T-cell (primary cell): ENCODE measurements around the gene APBA3. TPM values are rescaled to one million over a fixed set of nuclear protein-coding genes. Genes with fewer than 3 reads are reported as not detected.

Experiments
- ATAC-seq, 4 experiments: fragments of 200-7000 bp in 3 of 4; fragments of 150-1000 bp in 1 of 4; cut with Tn5 transposase; replicated peaks in 1 of 4; 1 replicate in 3 of 4; 2 replicates in 1 of 4; pipeline ENCODE4 v1.10.0; 2021; ENCODE audit warnings: moderate library complexity in 3 of 4, mild to moderate bottlenecking in 2 of 4, moderate number of reproducible peaks in 1 of 4
- CTCF ChIA-PET, 2 donors: fragments of 300-600 bp; sonication (Branson Sonifier 250); formaldehyde crosslinking; loops; one replicate each; lab custom pipeline; 2022; ENCODE audit warnings: antibody characterized with exemption in 2 of 2; lab: Charles Lee
- POLR2A ChIA-PET, 2 donors: fragments of 300-600 bp; sonication (Branson Sonifier 250); formaldehyde crosslinking; loops; one replicate each; lab custom pipeline; 2022; ENCODE audit warnings: antibody characterized with exemption in 2 of 2; lab: Charles Lee
- DNase-seq, 35 experiments: peaks; one replicate each; pipeline versions ENCODE4 v3.0.0 to v3.0.0-alpha.2; 2013 to 2023
- H3K27ac ChIP-seq: one replicate; pipeline ENCODE4 v1.5.1; 2013; ENCODE audit warnings: low read length
- H3K27me3 ChIP-seq, 2 experiments: replicated peaks in 1 of 2; 1 replicate in 1 of 2; 2 replicates in 1 of 2; pipeline versions ENCODE4 v1.6.1 to v1.7.0; 2013; ENCODE audit warnings: low read length in 1 of 2, mixed read lengths in 1 of 2; ENCODE audit not compliant: control insufficient read depth in 2 of 2, insufficient read depth in 2 of 2; ENCODE audit errors: extremely low read depth in 1 of 2
- H3K36me3 ChIP-seq, 2 donors: 1 replicate in 1 of 2; 2 replicates in 1 of 2; pipeline versions ENCODE4 v1.6.1 to v1.7.0; 2013; ENCODE audit warnings: low read length in 1 of 2; ENCODE audit not compliant: control insufficient read depth in 2 of 2, insufficient read depth in 1 of 2; ENCODE audit errors: extremely low read depth in 1 of 2
- H3K4me1 ChIP-seq, 2 experiments: 1 replicate in 1 of 2; 2 replicates in 1 of 2; pipeline versions ENCODE4 v1.6.1 to v1.7.0; 2013; ENCODE audit warnings: low read length in 2 of 2, mixed read lengths in 1 of 2; ENCODE audit not compliant: insufficient read depth in 2 of 2, control insufficient read depth in 1 of 2; ENCODE audit errors: extremely low read depth in 1 of 2
- H3K4me3 ChIP-seq, 2 donors: 1 replicate in 1 of 2; 2 replicates in 1 of 2; pipeline versions ENCODE4 v1.5.1 to v1.7.0; 2013; ENCODE audit warnings: mild to moderate bottlenecking in 2 of 2, low read length in 1 of 2, moderate library complexity in 1 of 2; ENCODE audit not compliant: control insufficient read depth in 1 of 2; ENCODE audit errors: extremely low read depth in 1 of 2
- H3K9me3 ChIP-seq: 2 replicates; pipeline ENCODE4 v1.7.0; 2013
- H3K27ac Mint-ChIP-seq, 2 donors: one replicate each; pipeline ENCODE4 v1.8.0; 2020 to 2021; ENCODE audit warnings: mild to moderate bottlenecking in 2 of 2, mixed read lengths in 2 of 2
- H3K27me3 Mint-ChIP-seq, 2 donors: one replicate each; pipeline ENCODE4 v1.8.0; 2021 to 2022; ENCODE audit warnings: mixed read lengths in 2 of 2
- H3K36me3 Mint-ChIP-seq: one replicate; pipeline ENCODE4 v1.8.0; 2021; ENCODE audit warnings: mixed read lengths
- H3K4me1 Mint-ChIP-seq, 3 donors: one replicate each; pipeline ENCODE4 v1.8.0; 2020 to 2022; ENCODE audit warnings: mixed read lengths in 3 of 3, mild to moderate bottlenecking in 1 of 3
- H3K4me3 Mint-ChIP-seq, 3 donors: one replicate each; pipeline ENCODE4 v1.8.0; 2020 to 2022; ENCODE audit warnings: mild to moderate bottlenecking in 3 of 3, mixed read lengths in 3 of 3, moderate library complexity in 3 of 3
- H3K9me3 Mint-ChIP-seq, 3 donors: one replicate each; pipeline ENCODE4 v1.8.0; 2020 to 2022; ENCODE audit warnings: mixed read lengths in 3 of 3
- WGBS: methylation state at CpG from one replicate; pipeline ENCODE4 v1.1.5; 2013; ENCODE audit warnings: missing lambda C conversion rate; ENCODE audit not compliant: insufficient coverage; 5-methylcytosine and 5-hydroxymethylcytosine counted together
- total RNA-seq, 35 experiments: library from RNA in 6 of 35; stranded (reverse) in 6 of 35; fragments of 120-200 nt in 1 of 35; gene quantifications; one replicate each; pipeline versions ENCODE4 v1.2.1 to v1.2.4 and lab custom pipeline; 2013 to 2026

The APBA3 gene
- total RNA-seq, 5 donors from 2014 or later (not counting 1 experiment from before 2014, with no cell fraction given): 57.3 to 99.0 (median 78.2) TPM

DNA sequence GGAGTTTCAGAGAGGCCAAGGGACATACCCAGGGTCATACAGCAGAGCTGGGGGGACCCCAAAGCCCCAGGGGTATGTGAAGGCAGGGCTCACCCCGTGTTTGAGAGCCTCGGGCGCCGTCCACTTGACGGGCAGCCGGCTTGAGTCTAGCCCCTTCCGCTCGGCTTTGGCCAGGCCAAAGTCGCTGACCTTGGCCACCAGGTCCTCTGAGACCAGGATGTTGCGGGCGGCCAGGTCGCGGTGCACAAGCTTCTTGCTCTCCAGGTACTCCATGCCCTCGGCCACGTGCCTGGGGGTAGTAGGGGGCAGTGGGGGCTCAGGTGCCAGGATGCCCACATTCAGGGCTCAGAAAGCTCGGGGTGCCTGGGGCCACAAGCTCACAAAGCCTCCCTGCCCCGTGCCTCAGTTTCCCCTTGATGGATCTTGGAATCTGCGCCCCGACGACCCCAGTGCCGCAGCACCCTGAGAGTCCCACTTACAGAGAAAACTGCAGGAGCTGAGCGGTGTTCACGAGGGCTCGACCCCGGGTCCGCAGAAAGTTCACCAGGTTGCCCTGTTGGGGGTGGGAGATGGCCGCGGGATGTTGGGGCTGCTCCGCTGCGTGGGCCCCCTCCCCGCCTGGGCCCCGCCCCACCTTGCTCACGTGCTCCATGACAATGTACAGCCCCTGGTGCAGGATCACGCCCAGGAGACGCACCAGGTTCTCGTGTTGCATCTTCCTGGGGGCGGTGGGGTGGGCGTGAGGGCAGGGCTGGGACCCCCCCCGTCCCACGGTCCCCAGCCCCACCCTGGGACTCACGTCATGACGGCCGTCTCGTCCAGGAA lies 17.6 kb upstream of the APBA3 start:
- Mint-ChIP-seq H3K27me3 (no peaks in the 10 kb centered on the region), H3K4me1 (peaks cover 4 to 9% (median 6%) of the 10 kb centered on the region in 3 donors), H3K4me3 (no peak overlapping the region), H3K9me3 (peaks cover 6 to 17% (median 16%) of the 10 kb centered on the region in 3 donors), H3K36me3 (peaks cover 17% of the 10 kb centered on the region), H3K27ac (no peak overlapping the region)
- CTCF ChIA-PET: interaction anchor here in 1 of 2 donors (0.6 kb wide), 1 partner anchor 464 kb away, joined by 3 read pairs; no protein-coding TSS in a partner anchor
- 88% methylated on average over 35 of the region's 44 CpGs for WGBS
- no peaks in the 10 kb centered on the region for H3K27me3 ChIP-seq
- no peak for DNase-seq
- POLR2A ChIA-PET: no interaction called here
- H3K27ac ChIP-seq: no peak overlapping the region
- no peak for ATAC-seq
- no peak overlapping the region for H3K4me3 ChIP-seq
- H3K9me3 ChIP-seq: peaks cover 3% of the 10 kb centered on the region
- peaks cover 8 to 16% of the 10 kb centered on the region in 2 donors for H3K36me3 ChIP-seq
- peaks cover 0 to 9% of the 10 kb centered on the region in 2 experiments for H3K4me1 ChIP-seq

GRCh38 chr19:3778104-3778867 lies 16.8 kb upstream of the APBA3 start:
- ChIA-PET POLR2A (no interaction called here), CTCF (interaction anchor here in 1 of 2 donors (0.6 kb wide), 1 partner anchor 465 kb away, joined by 3 read pairs; no protein-coding TSS in a partner anchor)
- 95% methylated on average over 35 of the region's 37 CpGs for WGBS
- Mint-ChIP-seq H3K9me3 (peaks cover 6 to 17% (median 16%) of the 10 kb centered on the region in 3 donors), H3K4me1 (peaks cover 4 to 7% (median 7%) of the 10 kb centered on the region in 3 donors), H3K27ac (no peak overlapping the region), H3K27me3 (no peaks in the 10 kb centered on the region), H3K36me3 (peaks cover 17% of the 10 kb centered on the region), H3K4me3 (no peak overlapping the region)
- H3K27ac ChIP-seq: no peak overlapping the region
- H3K4me1 ChIP-seq: peaks cover 0 to 6% of the 10 kb centered on the region in 2 experiments
- no peak for ATAC-seq
- H3K9me3 ChIP-seq: peaks cover 3% of the 10 kb centered on the region
- DNase-seq: no peak
- H3K27me3 ChIP-seq: no peaks in the 10 kb centered on the region
- H3K4me3 ChIP-seq: no peak overlapping the region
- H3K36me3 ChIP-seq: peaks cover 3 to 10% of the 10 kb centered on the region in 2 donors

GRCh38 chr19:3776479-3777040 lies 15.1 kb upstream of the APBA3 start:
- peaks cover 3% of the 10 kb centered on the region for H3K36me3 Mint-ChIP-seq
- H3K27ac ChIP-seq: no peak overlapping the region
- H3K4me3 Mint-ChIP-seq: no peak overlapping the region
- 95% methylated on average over 1 of the region's 1 CpG for WGBS
- no peak for ATAC-seq
- peaks cover 0 to 4% of the 10 kb centered on the region in 2 experiments for H3K4me1 ChIP-seq
- peaks cover 4 to 8% (median 7%) of the 10 kb centered on the region in 3 donors for H3K4me1 Mint-ChIP-seq
- no peaks in the 10 kb centered on the region for H3K36me3 ChIP-seq
- DNase-seq: no peak
- no peak overlapping the region for H3K4me3 ChIP-seq
- no peak overlapping the region for H3K27ac Mint-ChIP-seq
- CTCF ChIA-PET: no interaction called here
- peaks cover 3% of the 10 kb centered on the region for H3K9me3 ChIP-seq
- POLR2A ChIA-PET: no interaction called here
- peaks cover 0 to 8% (median 7%) of the 10 kb centered on the region in 3 donors for H3K9me3 Mint-ChIP-seq
- no peaks in the 10 kb centered on the region for H3K27me3 ChIP-seq
- H3K27me3 Mint-ChIP-seq: no peaks in the 10 kb centered on the region

GRCh38 chr19:3775831-3776230 lies 14.3 kb upstream of the APBA3 start:
- WGBS: 100% methylated on average over 1 of the region's 5 CpGs
- Mint-ChIP-seq H3K9me3 (peaks cover 0 to under 1% (median 0%) of the 10 kb centered on the region in 3 donors), H3K4me1 (peaks cover 0 to 7% (median 3%) of the 10 kb centered on the region in 3 donors), H3K27me3 (no peaks in the 10 kb centered on the region), H3K36me3 (peaks cover 4% of the 10 kb centered on the region), H3K27ac (no peak overlapping the region), H3K4me3 (no peak overlapping the region)
- ATAC-seq: no peak
- H3K9me3 ChIP-seq: no peaks in the 10 kb centered on the region
- no peaks in the 10 kb centered on the region for H3K27me3 ChIP-seq
- no peak for DNase-seq
- H3K36me3 ChIP-seq: no peaks in the 10 kb centered on the region
- no peaks in the 10 kb centered on the region for H3K4me1 ChIP-seq
- ChIA-PET POLR2A (no interaction called here), CTCF (no interaction called here)
- H3K27ac ChIP-seq: no peak overlapping the region
- H3K4me3 ChIP-seq: no peak overlapping the region

DNA sequence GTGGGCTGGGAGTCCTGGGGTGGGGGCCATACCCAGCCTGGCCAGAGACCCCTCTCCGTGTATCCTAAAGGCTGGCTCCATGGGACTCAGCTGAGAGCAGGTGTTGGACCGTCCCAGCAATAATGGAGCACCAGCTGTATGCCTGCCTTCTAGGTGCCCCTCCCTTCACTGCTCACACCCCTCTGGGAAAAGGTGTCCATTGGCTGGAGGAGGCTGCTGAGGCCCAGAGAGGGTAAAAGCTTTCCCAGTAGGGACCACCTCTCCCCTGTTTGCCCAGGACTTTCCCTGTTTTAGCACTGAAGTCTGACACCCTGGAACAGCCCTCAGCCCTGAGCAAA lies 13.9 kb upstream of the APBA3 start:
- no peak for DNase-seq
- 80% methylated on average over 1 of the region's 2 CpGs for WGBS
- Histone ChIP-seq H3K9me3 (no peaks in the 10 kb centered on the region), H3K4me1 (no peaks in the 10 kb centered on the region), H3K27ac (no peak overlapping the region), H3K36me3 (peaks cover 0 to 3% of the 10 kb centered on the region in 2 donors), H3K4me3 (no peak overlapping the region), H3K27me3 (no peaks in the 10 kb centered on the region)
- H3K27ac Mint-ChIP-seq: no peak overlapping the region
- no peaks in the 10 kb centered on the region for H3K27me3 Mint-ChIP-seq
- ChIA-PET CTCF (no interaction called here), POLR2A (no interaction called here)
- H3K4me1 Mint-ChIP-seq: peaks cover 0 to 7% (median 2%) of the 10 kb centered on the region in 3 donors
- ATAC-seq: no peak
- H3K9me3 Mint-ChIP-seq: no peaks in the 10 kb centered on the region
- no peak overlapping the region for H3K4me3 Mint-ChIP-seq
- H3K36me3 Mint-ChIP-seq: peaks cover 4% of the 10 kb centered on the region

DNA sequence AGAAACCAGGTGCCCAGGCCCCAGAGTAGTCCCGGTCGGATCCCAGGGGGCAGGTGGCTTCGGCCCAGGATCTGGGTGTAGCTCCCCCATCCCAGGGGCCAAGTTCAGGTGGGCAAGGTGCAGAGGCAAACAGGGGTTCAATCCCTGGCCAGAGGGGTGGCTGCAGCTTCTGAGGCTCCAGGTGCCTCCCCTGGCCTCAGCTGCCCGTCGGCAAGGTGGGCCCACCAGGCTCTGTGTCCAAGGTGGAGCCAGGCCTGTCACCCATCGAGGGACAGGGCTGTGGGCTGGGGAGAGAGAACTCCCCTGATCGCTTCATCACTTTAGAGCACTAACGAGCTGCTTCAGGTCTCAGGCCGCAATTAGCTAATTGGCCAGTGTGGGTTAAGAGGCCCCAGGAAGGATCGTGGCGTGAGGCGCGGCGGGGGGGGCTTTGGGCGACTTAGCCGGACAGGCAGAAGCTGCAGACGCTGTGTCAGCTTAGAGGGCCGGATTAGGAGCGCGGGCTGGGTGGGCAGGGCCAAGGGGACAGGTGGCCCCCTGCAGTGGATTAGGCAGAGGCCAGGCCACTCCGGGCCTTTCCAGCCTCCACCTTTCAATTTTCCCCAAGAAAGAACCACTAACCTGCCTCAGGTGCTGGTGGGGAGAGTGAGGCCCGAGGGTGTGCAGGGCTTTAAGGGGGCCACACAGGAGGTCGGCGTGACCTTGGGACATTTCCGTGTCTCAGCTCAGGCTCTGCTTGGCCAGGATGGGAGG lies 13.3 kb upstream of the APBA3 start:
- no peak for DNase-seq
- ChIA-PET CTCF (no interaction called here), POLR2A (no interaction called here)
- Histone ChIP-seq H3K27me3 (no peaks in the 10 kb centered on the region), H3K9me3 (no peaks in the 10 kb centered on the region), H3K36me3 (peaks cover 0 to 4% of the 10 kb centered on the region in 2 donors), H3K4me1 (no peaks in the 10 kb centered on the region), H3K27ac (no peak overlapping the region), H3K4me3 (no peak overlapping the region)
- no peaks in the 10 kb centered on the region for H3K27me3 Mint-ChIP-seq
- H3K27ac Mint-ChIP-seq: no peak overlapping the region
- 89% methylated on average over 17 of the region's 25 CpGs for WGBS
- peaks cover 4% of the 10 kb centered on the region for H3K36me3 Mint-ChIP-seq
- H3K9me3 Mint-ChIP-seq: no peaks in the 10 kb centered on the region
- no peak for ATAC-seq
- no peak overlapping the region for H3K4me3 Mint-ChIP-seq
- peaks cover 0 to 7% (median 2%) of the 10 kb centered on the region in 3 donors for H3K4me1 Mint-ChIP-seq
